Measurements from ENCODE around the gene ASB4.
"Not testable (repeated sequence)": the region's sequence is repeated elsewhere in the genome, so short reads cannot be mapped to it uniquely, and the experiment has no call there.

The ASB4 gene

GRCh38 chr7:95478272-95479037, 7.3 kb upstream of the ASB4 start:
- DNase-seq (ENCODE audit: low read depth, low spot score), result peak; percentile 82

- DNase-seq (ENCODE audit: low read depth, low spot score), result no peak
Measured at GRCh38 chr7:95479992-95480624, 5.6 kb upstream of the ASB4 start.

- DNase-seq (ENCODE audit: low read depth, low spot score), result no peak
Measured at GRCh38 chr7:95481271-95482165, 4.2 kb upstream of the ASB4 start.

GRCh38 chr7:95482424-95482823, 3.3 kb upstream of the ASB4 start:
- no peak for DNase-seq (ENCODE audit: low read depth, low spot score)

DNA sequence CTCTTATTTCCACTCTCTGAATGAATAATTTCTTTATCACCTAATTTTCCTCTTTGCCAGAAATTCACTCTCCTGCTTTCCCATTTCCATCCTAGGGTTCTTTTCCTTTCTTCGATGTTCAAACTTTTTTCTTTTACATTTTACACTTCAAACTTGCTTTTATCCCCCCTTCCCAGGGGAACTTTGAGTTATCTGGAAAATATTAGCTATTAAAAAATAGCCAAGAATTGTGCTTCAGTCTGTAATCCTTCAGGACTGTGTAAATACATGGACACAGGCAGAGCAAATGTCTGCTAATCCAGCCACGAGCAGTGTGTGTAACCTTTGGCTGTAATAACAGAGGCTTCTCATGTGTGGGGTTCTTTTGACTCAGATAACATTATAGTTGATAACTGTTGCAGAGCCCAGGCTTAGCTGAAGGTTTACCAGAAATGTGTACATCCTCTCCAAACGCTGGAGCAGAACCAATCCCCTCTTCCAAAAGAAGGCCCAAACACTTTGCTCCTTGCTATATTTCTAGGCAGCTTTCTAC, 4.6 kb downstream of the ASB4 start:
- no peak for DNase-seq (ENCODE audit: low read depth, low spot score)

GRCh38 chr7:95491201-95491600, 5.5 kb downstream of the ASB4 start:
- DNase-seq (ENCODE audit: low read depth, low spot score), result no peak

GRCh38 chr7:95491634-95492314, 6.0 kb downstream of the ASB4 start:
- peak; percentile 17 for DNase-seq (ENCODE audit: low read depth, low spot score)

- DNase-seq (ENCODE audit: low read depth, low spot score), result peak; percentile 30
Measured at GRCh38 chr7:95493247-95493646, 7.5 kb downstream of the ASB4 start.

DNA sequence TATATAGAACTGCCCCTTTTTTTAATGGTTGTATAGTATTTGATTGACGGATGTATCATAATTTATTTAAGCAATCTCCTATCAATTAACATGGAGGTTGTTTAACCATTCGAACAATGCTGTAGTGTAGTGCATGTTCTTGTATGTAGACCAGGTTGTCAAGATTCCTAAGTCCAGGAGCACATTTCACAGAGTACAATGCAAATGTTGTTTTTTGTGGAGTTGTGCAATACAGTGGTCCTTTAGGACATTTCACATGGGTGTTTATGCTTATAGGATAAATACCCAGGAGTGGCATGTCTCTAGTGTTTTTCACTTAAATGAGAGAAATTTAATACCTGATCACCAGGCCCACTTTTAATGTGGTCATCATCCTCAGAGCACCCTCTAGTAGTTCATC, 8.1 kb downstream of the ASB4 start:
- no peak for DNase-seq (ENCODE audit: low read depth, low spot score)

DNA sequence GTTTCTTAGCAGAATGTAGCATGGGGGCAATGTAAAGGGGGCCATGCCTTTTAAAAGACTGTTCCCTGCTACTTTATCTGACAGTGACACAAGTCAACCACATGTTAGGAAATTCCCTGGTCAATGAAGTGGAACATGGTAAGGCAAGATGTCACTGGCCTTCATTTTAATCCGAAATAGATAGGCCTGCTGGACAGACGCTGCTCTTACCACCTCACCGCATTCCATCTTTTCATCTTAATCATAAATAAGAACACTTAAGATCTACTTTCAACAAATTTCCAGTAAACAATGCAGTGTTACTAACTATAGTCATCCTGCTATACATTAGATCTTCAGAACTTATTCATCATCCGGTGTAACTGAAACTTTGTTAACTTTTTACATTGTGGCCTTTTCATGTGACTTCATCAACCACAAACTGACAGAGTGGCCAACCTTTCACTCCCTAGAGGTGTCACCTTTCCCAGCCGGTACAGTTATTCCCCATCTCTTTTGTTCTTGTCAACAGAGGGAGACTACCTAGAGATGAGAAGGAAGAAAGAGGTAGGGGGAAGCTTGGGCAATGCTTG, 15.6 kb downstream of the ASB4 start:
- DNase-seq (ENCODE audit: low read depth, low spot score), result no peak

- no peak for DNase-seq (ENCODE audit: low read depth, low spot score)
Measured at GRCh38 chr7:95502403-95502802, 16.7 kb downstream of the ASB4 start.

- DNase-seq (ENCODE audit: low read depth, low spot score), result no peak
Measured at GRCh38 chr7:95503271-95504131, 17.8 kb downstream of the ASB4 start.

- DNase-seq (ENCODE audit: low read depth, low spot score), result not testable (repeated sequence)
Measured at GRCh38 chr7:95504132-95504588, 18.4 kb downstream of the ASB4 start.

DNA sequence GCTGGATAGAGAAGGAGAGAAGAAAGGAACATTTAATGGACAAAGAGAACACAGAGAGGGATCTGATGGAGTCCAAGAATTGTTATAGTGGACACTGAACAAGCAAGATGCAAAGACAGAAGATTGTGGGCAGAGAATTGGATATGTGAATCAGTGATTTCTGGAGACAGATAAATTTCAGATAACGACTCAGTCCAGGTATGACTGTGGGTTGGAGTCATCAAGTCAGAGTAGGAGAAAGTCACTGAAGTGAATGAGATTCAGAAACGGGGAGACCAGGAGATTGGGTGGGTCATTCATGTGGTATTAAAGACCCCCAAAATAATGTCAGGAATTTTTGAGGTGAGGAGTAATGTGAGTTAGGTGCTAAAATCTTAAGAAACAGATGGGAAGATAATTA, 23.0 kb downstream of the ASB4 start:
- DNase-seq (ENCODE audit: low read depth, low spot score), result no peak

GRCh38 chr7:95509199-95509598, 23.5 kb downstream of the ASB4 start:
- DNase-seq (ENCODE audit: low read depth, low spot score), result peak; percentile 93

GRCh38 chr7:95511716-95512260, 26.0 kb downstream of the ASB4 start:
- DNase-seq (ENCODE audit: low read depth, low spot score), result peak; percentile 81

DNA sequence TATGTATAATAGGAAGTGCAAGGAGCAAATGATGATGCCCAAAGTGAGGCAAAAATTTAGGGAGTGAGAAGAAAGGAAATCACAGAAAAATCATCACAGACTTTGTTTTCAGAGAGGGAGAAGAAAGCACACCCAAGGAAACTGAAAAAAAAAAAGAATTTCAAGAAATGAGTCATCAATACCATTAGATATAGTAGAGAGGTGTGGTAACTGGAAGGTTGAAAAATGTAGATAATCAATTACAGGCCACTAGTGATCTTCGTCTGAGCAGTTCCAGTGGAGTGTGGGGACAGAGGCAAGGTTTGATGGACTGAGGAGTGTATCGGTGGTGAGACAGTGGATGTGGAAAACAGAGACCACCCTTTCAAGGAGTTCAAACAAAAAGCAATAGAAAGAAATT, 31.7 kb downstream of the ASB4 start:
- no peak for DNase-seq (ENCODE audit: low read depth, low spot score)

GRCh38 chr7:95517870-95518269, 32.1 kb downstream of the ASB4 start:
- DNase-seq (ENCODE audit: low read depth, low spot score), result no peak

DNA sequence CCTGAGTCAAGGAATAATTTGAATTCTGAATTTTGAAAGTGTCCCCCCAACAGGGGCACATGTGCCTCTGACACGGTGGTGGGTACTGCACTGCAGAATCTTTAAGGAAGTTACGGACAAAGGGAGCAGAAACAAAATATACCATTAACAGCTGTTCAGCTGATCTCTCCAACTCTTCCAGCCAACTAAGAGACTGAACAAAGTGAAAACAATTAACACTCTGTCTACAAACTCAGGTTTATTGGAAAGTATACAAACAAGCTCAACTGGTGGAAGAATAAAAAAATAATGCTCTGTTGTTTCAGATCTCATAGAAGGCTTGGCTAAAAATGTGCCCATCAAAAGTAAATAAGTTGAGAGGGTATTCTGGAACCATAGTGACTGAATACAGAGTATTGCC, 34.4 kb downstream of the ASB4 start:
- DNase-seq (ENCODE audit: low read depth, low spot score), result no peak

GRCh38 chr7:95525503-95525902, 39.8 kb downstream of the ASB4 start:
- DNase-seq (ENCODE audit: low read depth, low spot score), result no peak

Measured in astrocyte of the hippocampus (primary cell).